Motor neuron (in vitro differentiated cells): ENCODE data around the gene ZNF280B. TPM values are rescaled to one million over a fixed set of nuclear protein-coding genes. Genes with fewer than 3 reads are reported as not detected.
A peak's percentile ranks its signal among the peaks of the same experiment; 100 is the strongest.

Experiments
- ATAC-seq, 8 experiments: fragments of 200-7000 bp; cut with Tn5 transposase; replicated peaks in 6 of 8; 2 replicates each; pipeline ENCODE4 v1.8.0; 2021; ENCODE audit warnings: mild to moderate bottlenecking in 8 of 8, moderate library complexity in 8 of 8
- H3K27ac ChIP-seq, 2 donors: fragments of 250-450 bp; sonication (Bioruptor Pico); 2 replicates each; pipeline ENCODE4 v1.9.0; 2021; ENCODE audit warnings: antibody characterized with exemption in 2 of 2, mild to moderate bottlenecking in 2 of 2, moderate library complexity in 1 of 2
- H3K4me1 ChIP-seq, 2 donors: fragments of 250-450 bp; sonication (Bioruptor Pico); replicated peaks in 1 of 2; 2 replicates each; pipeline ENCODE4 v1.6.1; 2021; ENCODE audit warnings: antibody characterized with exemption in 2 of 2, mild to moderate bottlenecking in 2 of 2, moderate library complexity in 1 of 2
- H3K4me3 ChIP-seq, 5 donors: fragments of 250-450 bp; sonication (Bioruptor Pico); 2 replicates each; pipeline ENCODE4 v1.9.0; 2021; ENCODE audit warnings: antibody characterized with exemption in 5 of 5, mild to moderate bottlenecking in 5 of 5, moderate library complexity in 4 of 5
- WGBS, 10 experiments: fragments of 450-650 bp; shearing (Covaris generic); methylation state at CpG; one replicate each; pipeline ENCODE4 v1.0.0; 2022; 5-methylcytosine and 5-hydroxymethylcytosine counted together
- in situ Hi-C, 9 experiments: fragments of 400-800 bp; cut with MboI; loops; one replicate each; pipeline ENCODE4 v1.15.0; 2021; ENCODE audit warnings: low sequenced_read_pairs in 9 of 9, low pct_unique_long_range_greater_than_20kb in 2 of 9; ENCODE audit not compliant: unreplicated experiment in 9 of 9
- total RNA-seq, 8 experiments: library from RNA; unstranded; fragments of 300-600 nt; gene quantifications; 2 replicates each; pipeline versions ENCODE4 v1.2.3 to v1.2.4, GENCODE V29; 2022

Gene ZNF280B
- 1 to 10 TPM in 6 of 8 experiments, under 1 TPM in 2; 0.10 to 5.1 (median 3.9) TPM for total RNA-seq

- Histone ChIP-seq H3K4me1 (peaks cover 0 to 8% of the 10 kb centered on the region in 2 donors), H3K27ac (peak within 1 kb of the TSS; percentile 48 to 72), H3K4me3 (peak within 1 kb of the TSS; percentile 50 to 78 (median 63))
- in situ Hi-C loops = no loop called here
- ATAC-seq = peak in 7 of 8 experiments; percentile 98 to 99 (median 98)
- 0 to 33% (median 1%) methylated on average over 2 to 26 of the region's 72 CpGs; no CpG with 5 or more reads in 7 of the 10 experiments for WGBS, 10 experiments
Measured at GRCh38 chr22:22508274-22509176, at the start of gene ZNF280B. ZNF280B (minus strand) TSS chr22:22508742; CDS start chr22:22489398, 19,344 bp downstream.

DNA sequence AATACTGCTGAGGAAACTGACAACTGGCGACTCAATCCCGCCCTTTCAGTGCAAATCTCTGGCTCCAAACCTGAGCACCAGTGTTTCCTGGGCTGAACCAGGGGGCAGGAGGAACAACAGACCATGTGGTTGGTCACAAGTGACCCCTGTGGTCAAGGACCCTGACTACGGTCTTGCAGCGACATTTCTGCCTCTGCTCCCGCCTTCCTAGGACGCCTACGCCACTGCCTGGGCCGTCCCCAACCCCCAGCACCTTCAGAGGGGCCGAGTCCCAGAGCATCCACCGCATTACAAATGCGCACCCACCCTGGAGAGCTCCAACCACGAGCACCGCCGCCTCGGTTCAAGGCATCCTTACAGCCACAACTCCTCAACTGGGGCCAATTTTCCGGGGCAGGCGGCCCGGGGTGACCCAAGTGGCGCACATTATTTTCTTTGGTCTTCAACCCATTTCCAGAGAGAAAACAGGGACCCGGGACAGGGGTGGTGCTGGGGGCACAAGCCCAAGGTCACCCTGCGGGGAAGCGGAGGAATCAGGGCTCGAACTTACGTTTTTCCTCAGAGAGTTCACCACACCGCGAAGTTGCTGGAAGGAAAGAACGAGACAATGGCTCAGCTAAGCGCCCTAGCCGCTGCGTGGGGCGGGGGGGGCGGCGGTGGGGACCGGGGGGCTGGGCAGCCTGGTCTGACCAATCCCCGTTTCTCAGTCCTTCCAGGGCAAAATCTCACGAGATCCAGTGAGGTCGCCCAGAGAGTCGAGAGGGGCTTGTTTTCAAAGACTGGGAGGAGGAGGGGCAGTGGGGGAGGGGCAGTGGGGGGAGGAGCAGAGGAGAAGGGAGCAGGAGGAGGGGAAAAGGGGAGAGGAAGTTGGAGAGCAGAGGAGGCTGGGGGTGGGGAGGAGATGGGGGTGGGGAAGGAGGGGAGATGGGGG, 48.7 kb upstream of the ZNF280B start:
- ATAC-seq = no peak
- Histone ChIP-seq H3K4me3 (no peak overlapping the region), H3K4me1 (no peaks in the 10 kb centered on the region), H3K27ac (peak overlapping the region; percentile 59 to 61)
- 32 to 100% (median 77%) methylated on average over 1 to 8 of the region's 38 CpGs; no CpG with 5 or more reads in 3 of the 10 experiments for WGBS, 10 experiments
- in situ Hi-C loops = no loop called here

- ATAC-seq = no peak
- Histone ChIP-seq H3K4me3 (no peak overlapping the region), H3K27ac (peak overlapping the region; percentile 9 to 59), H3K4me1 (no peaks in the 10 kb centered on the region)
- in situ Hi-C loops = no loop called here
- WGBS, 10 experiments = 63 to 100% (median 84%) methylated on average over 2 to 9 of the region's 14 CpGs; no CpG with 5 or more reads in 2 of the 10 experiments
Measured at GRCh38 chr22:22556578-22556977, 48.0 kb upstream of the ZNF280B start.

- WGBS, 10 experiments = 33 to 96% (median 78%) methylated on average over 1 to 7 of the region's 9 CpGs; no CpG with 5 or more reads in 6 of the 10 experiments
- Histone ChIP-seq H3K27ac (no peak overlapping the region), H3K4me3 (no peak overlapping the region), H3K4me1 (no peaks in the 10 kb centered on the region)
- no peak for ATAC-seq
- in situ Hi-C loops = no loop called here
Measured at GRCh38 chr22:22555596-22555995, 47.1 kb upstream of the ZNF280B start.

DNA sequence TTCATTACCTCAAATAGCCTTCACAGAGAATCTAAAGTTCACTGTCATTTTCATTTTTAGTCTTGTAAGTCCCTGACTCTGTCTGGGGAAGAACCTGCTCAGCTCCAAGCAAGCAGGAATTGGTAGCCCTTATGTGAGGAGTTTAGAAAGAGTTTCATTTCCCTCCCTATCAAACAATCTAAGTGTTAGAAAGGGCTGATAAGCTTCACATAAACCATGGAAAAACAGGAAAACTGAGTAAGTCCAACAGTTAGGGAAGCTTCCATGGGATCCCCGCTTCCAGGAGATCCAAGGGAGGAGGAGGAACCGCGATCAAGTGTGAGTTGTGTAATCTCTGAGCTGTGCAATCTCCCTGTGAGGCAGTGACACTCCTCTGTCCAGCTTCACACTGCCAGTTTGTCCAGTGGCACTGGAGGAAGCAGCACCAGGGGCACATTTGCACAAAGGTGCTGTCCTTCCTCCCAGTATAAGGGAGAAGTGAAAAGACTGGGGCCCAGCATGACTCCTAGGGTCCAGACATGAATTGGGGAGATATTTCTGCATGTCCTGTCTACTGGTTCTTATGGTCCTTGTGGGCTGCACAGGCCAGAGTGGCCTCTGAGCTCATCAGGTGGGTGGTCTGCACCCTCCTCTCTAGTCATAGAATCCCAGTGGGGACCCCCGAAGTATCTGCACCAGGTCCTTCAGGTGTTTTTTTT, 46.2 kb upstream of the ZNF280B start:
- ATAC-seq = no peak
- peak overlapping the region; percentile 51 to 66 for H3K27ac ChIP-seq
- no peaks in the 10 kb centered on the region for H3K4me1 ChIP-seq
- 0 to 79% (median 62%) methylated on average over 1 to 2 of the region's 4 CpGs; no CpG with 5 or more reads in 6 of the 10 experiments for WGBS, 10 experiments
- no peak overlapping the region for H3K4me3 ChIP-seq
- in situ Hi-C loops = no loop called here

DNA sequence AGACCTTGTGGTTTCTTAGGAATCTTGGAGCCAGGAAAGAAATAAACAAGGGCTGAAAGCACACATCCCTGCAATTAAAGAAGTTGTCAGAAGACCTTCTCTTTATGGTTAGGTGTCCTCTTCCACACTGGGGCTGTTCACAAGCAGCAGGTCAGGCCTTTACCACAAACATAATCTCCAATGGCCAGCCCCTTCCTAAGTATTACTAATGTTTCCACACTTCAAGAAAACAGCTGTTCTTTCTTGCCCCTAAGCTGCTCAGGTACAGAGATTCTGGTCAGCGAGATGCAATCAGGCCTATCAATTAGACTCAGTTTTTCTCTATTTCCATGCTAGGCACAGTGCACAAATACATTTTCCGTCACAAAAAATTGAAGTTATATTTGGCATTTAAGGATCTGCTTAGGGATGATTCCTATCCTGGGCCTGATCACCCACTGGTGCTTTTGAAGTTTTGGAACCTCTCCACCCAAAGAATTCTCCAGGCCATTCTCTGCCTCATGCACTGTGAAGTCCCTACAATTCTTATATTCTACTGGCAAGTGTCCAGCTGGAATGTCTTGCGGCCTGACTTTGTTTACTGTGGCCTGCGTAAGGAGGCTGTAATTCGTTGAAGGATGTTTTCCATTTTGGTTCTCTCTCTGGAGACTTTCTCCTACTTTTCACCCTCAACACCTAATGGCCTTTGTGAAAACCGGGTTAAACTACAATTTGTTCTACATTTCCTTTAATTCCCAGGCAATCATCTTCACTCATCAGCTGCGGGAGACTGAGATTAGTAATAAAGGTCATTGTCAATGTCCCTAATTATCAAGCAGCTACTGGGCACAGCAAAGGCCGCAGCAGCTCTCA, 45.4 kb upstream of the ZNF280B start:
- H3K27ac ChIP-seq = peak overlapping the region; percentile 51 to 53
- H3K4me3 ChIP-seq = no peak overlapping the region
- in situ Hi-C loops = no loop called here
- no peak for ATAC-seq
- no peaks in the 10 kb centered on the region for H3K4me1 ChIP-seq
- WGBS, 10 experiments = 0 to 75% (median 59%) methylated on average over 1 to 8 of the region's 8 CpGs; no CpG with 5 or more reads in 1 of the 10 experiments

DNA sequence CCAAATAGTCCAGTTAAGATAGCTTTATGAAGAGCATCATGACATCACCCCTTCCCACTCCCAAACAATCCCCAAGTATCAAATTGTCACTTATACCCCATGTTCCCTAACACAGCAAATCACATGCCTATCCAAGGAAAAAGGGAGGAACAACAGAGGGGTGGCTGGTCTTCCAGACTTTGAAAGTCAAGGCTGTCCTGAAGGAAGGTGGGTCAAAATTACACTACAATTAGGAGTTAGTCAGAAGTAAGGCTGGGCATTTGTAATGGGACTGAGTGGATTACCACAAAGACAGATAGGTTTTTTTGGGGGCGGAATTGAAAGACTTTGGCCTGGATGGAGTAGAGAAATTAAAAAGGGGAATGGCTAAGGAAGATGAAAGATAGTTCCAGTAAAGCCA, 44.6 kb upstream of the ZNF280B start:
- Histone ChIP-seq H3K27ac (peak overlapping the region in 1 of 2 donors; percentile 49), H3K4me3 (no peak overlapping the region), H3K4me1 (no peaks in the 10 kb centered on the region)
- ATAC-seq = no peak
- WGBS, 10 experiments = 0 to 100% (median 57%) methylated on average over 1 of the region's 1 CpG; no CpG with 5 or more reads in 1 of the 10 experiments
- in situ Hi-C loops = no loop called here

GRCh38 chr22:22552630-22553029, 44.1 kb upstream of the ZNF280B start:
- in situ Hi-C loops = no loop called here
- whole genome bisulfite sequencing, 10 experiments = 0 to 60% (median 25%) methylated on average over 1 to 3 of the region's 4 CpGs; no CpG with 5 or more reads in 3 of the 10 experiments
- H3K4me3 ChIP-seq = no peak overlapping the region
- peak overlapping the region in 1 of 2 donors; percentile 49 for H3K27ac ChIP-seq
- peak in 1 of 8 experiments; percentile 25 for ATAC-seq
- H3K4me1 ChIP-seq = no peaks in the 10 kb centered on the region

- Histone ChIP-seq H3K4me1 (no peaks in the 10 kb centered on the region), H3K27ac (peak overlapping the region; percentile 22 to 36), H3K4me3 (no peak overlapping the region)
- 0 to 100% (median 40%) methylated on average over 1 to 6 of the region's 8 CpGs; no CpG with 5 or more reads in 5 of the 10 experiments for WGBS, 10 experiments
- in situ Hi-C loops = no loop called here
- no peak for ATAC-seq
Measured at GRCh38 chr22:22550789-22551434, 42.4 kb upstream of the ZNF280B start.

DNA sequence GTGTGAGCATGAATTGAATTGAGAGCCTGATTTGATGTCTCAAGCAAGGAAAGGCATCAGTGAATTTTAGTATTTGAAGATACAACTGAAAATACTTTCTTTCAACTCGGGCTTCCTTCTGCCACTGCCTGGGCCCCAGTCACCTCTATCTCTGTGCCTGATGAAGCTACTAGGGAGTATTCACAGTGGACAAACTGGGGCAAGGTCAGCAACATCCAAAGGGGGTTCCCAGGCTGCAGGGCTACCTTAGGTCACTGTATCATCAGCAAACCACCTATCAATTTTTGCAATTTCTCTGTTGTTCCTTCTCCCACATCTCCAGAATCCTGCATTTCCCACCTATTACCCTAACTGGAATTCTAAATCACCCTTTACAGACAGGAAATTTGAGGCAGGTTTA, 40.4 kb upstream of the ZNF280B start:
- Histone ChIP-seq H3K4me3 (no peak overlapping the region), H3K27ac (peak overlapping the region in 1 of 2 donors; percentile 59), H3K4me1 (no peaks in the 10 kb centered on the region)
- no peak for ATAC-seq
- WGBS, 10 experiments = 0 to 50% (median 29%) methylated on average over 1 of the region's 1 CpG; no CpG with 5 or more reads in 5 of the 10 experiments
- in situ Hi-C loops = no loop called here

GRCh38 chr22:22548317-22548716, 39.8 kb upstream of the ZNF280B start:
- Histone ChIP-seq H3K4me1 (no peaks in the 10 kb centered on the region), H3K27ac (peak overlapping the region in 1 of 2 donors; percentile 59), H3K4me3 (no peak overlapping the region)
- in situ Hi-C loops = no loop called here
- WGBS, 10 experiments = 0 to 65% (median 36%) methylated on average over 1 to 6 of the region's 9 CpGs; no CpG with 5 or more reads in 4 of the 10 experiments
- ATAC-seq = no peak
